Measurements from ENCODE around the gene SURF1. TPM values are rescaled to one million over a fixed set of nuclear protein-coding genes. Genes with fewer than 3 reads are reported as not detected.

Gene SURF1
- total and polyA plus RNA-seq, 9 of the 15 experiments (the other 6 are each of a cell fraction or from before 2014, with no cell fraction given) = 16.1 to 31.3 (median 20.9) TPM

GRCh38 chr9:133356391-133357091 is at the start of gene SURF1, which contains the start of gene SURF2 (continued):
- TF ChIP-seq ARID3B (CRISPR knock-in tag; IDR thresholded peaks at IDR 0.05; ENCODE audit: borderline replicate concordance) (no peak), MTA1 (IDR thresholded peaks at IDR 0.05; ENCODE audit: borderline replicate concordance) (peak; percentile 84), RAD51 (IDR thresholded peaks at IDR 0.05; ENCODE audit: borderline replicate concordance, low read depth) (no peak), NCOA6 (IDR thresholded peaks at IDR 0.05) (no peak), POLR2AphosphoS5 (IDR thresholded peaks at IDR 0.05; ENCODE audit: control insufficient read depth, insufficient read depth, low read depth, low read length) (peak; percentile 66; the same call in 1 of the 2 replicates), FOXA3 (CRISPR knock-in tag; conservative IDR thresholded peaks at IDR 0.05 in 1 of 2, IDR thresholded peaks at IDR 0.05 in 1 of 2) (0 out of 4 replicates have a peak, but pooled peaks of 1 of the 2 experiments have one; percentile 31), C11orf30 (IDR thresholded peaks at IDR 0.05; ENCODE audit: low read depth) (peak; percentile 86), TOE1 (IDR thresholded peaks at IDR 0.05; ENCODE audit: borderline replicate concordance) (no peak), TOE1 (CRISPR knock-in tag; IDR thresholded peaks at IDR 0.05; ENCODE audit: borderline replicate concordance, low read depth) (no peak), GABPB1 (CRISPR knock-in tag; IDR thresholded peaks at IDR 0.05) (peak; percentile 87), SMARCB1 (IDR thresholded peaks at IDR 0.05; ENCODE audit: insufficient read length, low read depth) (no peak), MXI1 (IDR thresholded peaks at IDR 0.05; ENCODE audit: low read depth, low read length) (peak; percentile 62; the same call in 1 of the 2 replicates), NKRF (IDR thresholded peaks at IDR 0.05; ENCODE audit: borderline replicate concordance) (peak; percentile 93), KDM4B (IDR thresholded peaks at IDR 0.05; ENCODE audit: borderline replicate concordance in 2 of 2, low read depth in 1 of 2) (no peak), PTBP1 (IDR thresholded peaks at IDR 0.05; ENCODE audit: low read depth, low read length) (no peak), NR2C1 (IDR thresholded peaks at IDR 0.05) (peak; percentile 93), NR2C1 (tag; IDR thresholded peaks at IDR 0.05) (peak; percentile 93), ZHX1 (conservative IDR thresholded peaks at IDR 0.05; ENCODE audit: low read length) (no peak), ZNF584 (CRISPR knock-in tag; IDR thresholded peaks at IDR 0.05; ENCODE audit: low read depth) (no peak), DLX4 (CRISPR knock-in tag; IDR thresholded peaks at IDR 0.05) (no peak), XRCC4 (IDR thresholded peaks at IDR 0.05; ENCODE audit: extremely low read depth, insufficient read depth, insufficient read length) (no peak)
